Stimulated activated CD8-positive, alpha-beta memory T cell treated with anti-CD3 and anti-CD28 coated beads, Interleukin-12 subunit alpha, Interleukin-12 subunit beta, amount 100 ng/mL, for 24 hours (primary cell): ENCODE measurements around the gene MRPS17.

Source experiments
- DNase-seq: peaks from one replicate; pipeline ENCODE4 v3.0.0-alpha.2; 2020; ENCODE audit errors: extremely low read depth

The MRPS17 gene

DNA sequence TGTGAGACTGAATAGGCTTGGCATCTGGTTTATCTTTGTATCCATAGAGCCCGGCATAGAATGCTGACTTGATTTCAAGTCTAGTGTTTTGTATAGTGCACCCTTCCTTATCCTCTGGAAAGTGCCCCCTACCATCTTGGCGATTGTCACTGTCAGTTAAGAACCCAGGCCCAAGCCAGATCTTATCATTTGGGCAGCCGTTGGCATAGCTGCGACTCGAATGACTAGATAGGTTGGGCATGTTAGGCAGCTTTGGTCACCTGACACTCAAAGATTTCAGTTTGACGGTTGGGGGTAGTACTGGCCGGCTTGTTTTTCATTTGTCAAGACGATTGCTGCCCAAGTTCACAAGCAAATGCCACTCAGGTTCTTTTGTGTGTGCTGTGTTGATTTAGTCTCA lies 19.3 kb downstream of the MRPS17 start:
- DNase-seq, result no peak

DNA sequence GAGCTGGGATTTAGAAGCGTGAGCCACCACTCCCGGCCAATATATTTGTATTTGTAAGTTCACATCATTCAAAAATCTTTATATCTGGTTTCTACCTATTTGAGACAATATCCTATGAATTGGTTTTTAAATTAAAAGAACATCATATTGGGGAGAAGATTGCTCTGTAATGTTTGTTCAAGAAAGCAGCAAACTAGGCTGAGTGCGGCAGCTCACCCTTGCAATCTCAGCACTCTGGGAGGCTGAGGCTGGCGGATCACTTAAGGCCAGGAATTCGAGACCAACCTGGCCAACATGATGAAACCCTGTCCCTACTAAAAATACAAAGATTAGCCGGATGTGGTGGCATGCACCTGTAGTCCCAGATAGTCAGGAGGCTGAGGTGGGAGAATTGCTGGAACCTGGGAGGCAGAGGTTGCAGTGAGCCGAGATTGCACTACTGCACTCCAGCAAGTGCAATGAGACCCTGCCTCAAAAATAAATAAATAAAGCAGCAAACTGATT lies 22.1 kb downstream of the MRPS17 start:
- no peak for DNase-seq

DNA sequence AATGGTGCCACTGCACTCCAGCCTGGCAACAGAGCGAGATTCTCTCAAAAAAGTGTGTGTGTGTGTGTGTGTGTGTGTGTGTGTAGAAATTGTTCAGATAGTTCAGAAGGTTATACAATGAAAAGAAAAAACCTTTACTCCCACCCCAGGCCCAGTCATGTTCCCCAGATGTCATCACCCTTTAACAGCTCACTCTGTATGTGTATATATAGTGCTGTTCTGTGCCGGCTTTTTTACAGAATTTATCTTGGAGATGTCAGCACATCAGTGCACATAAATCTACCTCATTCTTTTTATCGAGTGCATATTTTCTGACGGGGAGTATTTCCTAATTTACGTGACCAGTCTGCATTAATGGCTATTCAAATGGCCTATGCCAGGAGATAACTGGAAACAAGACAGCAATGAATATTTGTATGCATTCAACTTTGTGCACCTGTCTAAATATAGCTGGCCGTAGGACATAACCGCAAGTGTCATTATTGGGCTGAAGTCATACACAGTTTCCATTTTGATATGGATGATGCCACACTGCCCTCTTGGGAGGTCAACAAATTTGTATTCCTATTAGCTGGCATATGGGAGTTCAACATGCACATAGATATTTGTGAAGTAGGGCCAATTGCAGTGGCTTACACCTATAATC lies 24.4 kb downstream of the MRPS17 start:
- no peak for DNase-seq

- no peak for DNase-seq
Measured at GRCh38 chr7:55977831-55978230, 26.2 kb downstream of the MRPS17 start.

- DNase-seq, result no peak
Measured at GRCh38 chr7:55980266-55980665, 28.6 kb downstream of the MRPS17 start.

DNA sequence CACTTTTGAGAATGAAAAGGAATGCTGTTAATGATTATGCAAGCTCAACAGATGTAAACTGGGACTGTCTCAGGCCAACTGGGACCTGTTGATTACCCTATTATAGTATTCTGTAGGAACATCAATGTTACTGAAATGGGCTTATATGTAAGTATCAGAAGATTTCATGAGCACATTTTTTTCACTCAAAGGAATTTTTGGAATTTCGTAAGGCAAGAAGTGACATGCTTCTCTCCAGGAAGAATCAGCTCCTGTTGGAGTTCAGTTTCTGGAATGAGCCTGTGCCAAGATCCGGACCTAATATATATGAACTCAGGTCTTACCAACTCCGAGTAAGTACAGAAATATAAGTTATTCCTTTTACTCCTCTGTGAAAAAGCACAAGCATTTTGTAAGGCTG lies 31.9 kb downstream of the MRPS17 start:
- no peak for DNase-seq

- DNase-seq, result no peak
Measured at GRCh38 chr7:55992346-55992745, 40.7 kb downstream of the MRPS17 start.

DNA sequence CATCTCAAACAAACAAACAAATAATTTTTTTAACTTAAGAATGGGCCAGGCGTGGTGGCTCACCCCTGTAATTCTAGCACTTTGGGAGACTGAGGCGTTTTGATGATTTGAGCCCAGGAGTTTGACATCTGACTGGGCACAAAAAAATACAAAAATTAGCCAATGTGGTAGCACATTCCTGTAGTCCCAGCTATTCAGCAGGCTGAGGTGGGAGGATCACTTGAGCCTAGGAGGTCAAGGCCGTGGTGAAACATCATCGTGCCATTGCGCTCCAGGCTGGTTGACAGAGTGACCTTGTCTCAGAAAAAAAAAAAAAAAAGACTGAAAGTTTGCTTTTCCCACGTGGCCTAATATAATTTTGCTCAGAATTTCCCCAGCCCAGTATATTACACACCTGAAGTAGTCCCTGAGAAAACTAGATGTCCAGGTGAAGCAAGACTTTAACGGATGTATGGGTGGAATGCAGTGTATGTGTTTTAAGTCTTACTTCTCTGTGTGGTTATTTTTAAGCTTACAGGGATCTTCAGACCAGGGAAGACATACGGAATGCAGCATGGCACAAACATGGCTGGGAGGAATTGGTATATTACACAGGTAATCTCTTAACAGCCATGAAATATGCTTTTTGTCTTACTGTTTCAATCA lies 45.3 kb downstream of the MRPS17 start:
- no peak for DNase-seq

DNA sequence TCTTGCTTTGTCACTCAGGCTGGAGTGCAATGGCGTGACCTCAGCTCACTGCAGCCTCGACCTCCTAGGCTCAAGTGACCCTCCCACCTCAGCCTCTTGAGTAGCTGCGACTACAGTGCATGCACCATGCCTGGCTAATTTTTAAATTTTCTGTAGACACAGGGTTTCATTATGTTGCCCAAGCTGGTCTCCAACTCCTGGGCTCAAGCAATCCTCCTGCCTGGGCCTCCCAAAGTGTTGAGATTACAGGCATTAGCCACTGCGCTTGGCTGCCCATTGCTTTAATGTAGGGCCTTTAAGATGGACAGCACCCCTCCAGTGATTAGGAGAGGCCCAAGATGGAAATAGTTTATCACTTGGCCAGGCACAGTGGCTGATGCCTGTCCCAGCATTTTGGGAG lies 52.1 kb downstream of the MRPS17 start:
- no peak for DNase-seq
